ENCODE results near the gene FAR1. TPM values are rescaled to one million over a fixed set of nuclear protein-coding genes. Genes with fewer than 3 reads are reported as not detected.
"Not testable (repeated sequence)": the region's sequence is repeated elsewhere in the genome, so short reads cannot be mapped to it uniquely, and the experiment has no call there.

Gene FAR1
- total and polyA plus RNA-seq, 7 experiments from 2014 or later, result 6.9 to 53.7 (median 32.0) TPM

- H3K27ac ChIP-seq (ENCODE audit: low read depth, low read length); H3K36me3 ChIP-seq (ENCODE audit: control insufficient read depth in 2 of 3, insufficient read depth in 3 of 3, low read length in 3 of 3); H3K4me1 Mint-ChIP-seq; H3K4me1 ChIP-seq (ENCODE audit: control insufficient read depth in 2 of 2, insufficient read depth in 2 of 2, low read length in 2 of 2); H3K9me3 ChIP-seq (ENCODE audit: control insufficient read depth in 2 of 3, low read length in 3 of 3); H3K27me3 ChIP-seq (ENCODE audit: control insufficient read depth in 2 of 2, insufficient read depth in 2 of 2, low read length in 2 of 2); H3K4me3 Mint-ChIP-seq; H3K36me3 Mint-ChIP-seq; H3K4me3 ChIP-seq (ENCODE audit: low read length); ATAC-seq; intact Hi-C loops (cut with micrococcal nuclease); POLR2A ChIA-PET; H3K27ac Mint-ChIP-seq; DNase-seq: not testable (repeated sequence)
- CTCF ChIA-PET, result interaction anchor here (0.6 kb wide), 1 partner anchor 23 kb away, joined by 6 read pairs; no protein-coding TSS in a partner anchor
- peaks cover 0 to 17% (median 6%) of the 10 kb centered on the region in 11 donors for H3K9me3 Mint-ChIP-seq
- H3K27me3 Mint-ChIP-seq, result peaks cover 24 to 51% (median 36%) of the 10 kb centered on the region in 5 donors
These were observed 17.0 kb upstream of the FAR1 start for GRCh38 chr11:13651515-13651914.

DNA sequence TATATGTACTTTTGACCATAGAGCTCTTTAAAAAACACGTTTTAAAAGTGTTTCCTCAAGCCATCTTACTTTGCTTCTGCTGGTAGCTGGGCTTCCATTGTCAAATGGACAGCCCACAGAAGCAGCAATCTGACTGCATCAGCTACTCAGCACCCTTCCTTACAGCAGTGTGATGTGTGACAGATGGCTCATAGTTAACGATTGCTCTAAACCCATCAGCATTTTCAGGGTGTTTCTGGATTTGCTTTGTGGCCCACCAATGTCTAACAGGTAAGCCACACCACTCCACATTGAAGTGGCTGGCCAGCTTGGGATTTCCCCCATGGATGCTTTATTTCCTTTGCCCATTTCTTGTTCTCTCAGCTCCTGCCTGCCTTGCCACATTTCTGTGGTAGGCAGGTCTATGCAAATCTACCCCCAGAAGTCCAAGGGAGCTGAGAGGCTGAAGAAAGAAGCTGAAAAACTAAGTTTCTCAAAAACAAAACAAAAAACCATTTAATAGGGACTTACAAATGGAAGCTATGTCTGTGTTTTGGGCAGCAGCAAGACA is 7.3 kb upstream of the FAR1 start:
- no peak overlapping the region for H3K27ac Mint-ChIP-seq
- peaks cover 6 to 33% (median 22%) of the 10 kb centered on the region in 5 donors for H3K27me3 Mint-ChIP-seq
- Histone ChIP-seq H3K27me3 (ENCODE audit: control insufficient read depth in 2 of 2, insufficient read depth in 2 of 2, low read length in 2 of 2) (no peaks in the 10 kb centered on the region), H3K36me3 (ENCODE audit: control insufficient read depth in 2 of 3, insufficient read depth in 3 of 3, low read length in 3 of 3) (no peaks in the 10 kb centered on the region), H3K4me3 (ENCODE audit: low read length) (no peak overlapping the region), H3K4me1 (ENCODE audit: control insufficient read depth in 2 of 2, insufficient read depth in 2 of 2, low read length in 2 of 2) (no peaks in the 10 kb centered on the region), H3K27ac (ENCODE audit: low read depth, low read length) (no peak overlapping the region), H3K9me3 (ENCODE audit: control insufficient read depth in 2 of 3, low read length in 3 of 3) (peaks cover 0 to 16% (median 0%) of the 10 kb centered on the region in 3 experiments)
- DNase-seq, result no peak
- no peak for ATAC-seq
- H3K36me3 Mint-ChIP-seq, result peaks cover 0 to 10% (median 8%) of the 10 kb centered on the region in 5 donors
- POLR2A ChIA-PET, result interaction anchor here (0.6 kb wide), 1 partner anchor 15 kb away, joined by 3 read pairs; no protein-coding TSS in a partner anchor
- CTCF ChIA-PET, result no interaction called here
- H3K4me1 Mint-ChIP-seq, result no peaks in the 10 kb centered on the region
- H3K4me3 Mint-ChIP-seq, result no peak overlapping the region
- H3K9me3 Mint-ChIP-seq, result peaks cover 7 to 50% (median 26%) of the 10 kb centered on the region in 11 donors
- intact Hi-C loops (cut with micrococcal nuclease), result loop anchor here (10.0 kb wide), 4 partner anchors 264 to 1414 kb away; partner anchors contain the start of genes CALCB (in 1 of the 2) and SPON1 (in 1 of the 2)

DNA sequence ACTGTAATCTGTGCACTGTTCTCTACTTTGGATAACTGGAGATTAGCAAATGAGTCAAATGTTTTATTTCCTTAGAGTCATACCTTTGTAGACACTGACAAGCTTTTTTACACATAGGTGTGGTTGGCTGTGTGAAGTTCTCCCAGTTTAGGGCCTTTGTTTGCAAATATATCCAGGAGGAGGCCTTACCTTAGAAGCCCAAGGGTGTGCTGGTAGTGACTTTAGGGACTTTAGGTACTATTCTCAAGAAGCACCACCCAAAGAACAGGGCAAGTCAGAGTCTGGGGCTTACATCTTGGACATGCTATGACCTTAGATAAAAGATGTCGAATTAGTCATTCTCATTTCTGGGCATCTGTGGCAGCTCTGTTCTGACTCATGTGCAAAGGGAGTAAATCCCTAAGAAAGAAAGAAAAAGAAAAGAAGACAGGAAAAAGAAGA is 4.8 kb upstream of the FAR1 start:
- H3K27ac Mint-ChIP-seq, result no peak overlapping the region

DNA sequence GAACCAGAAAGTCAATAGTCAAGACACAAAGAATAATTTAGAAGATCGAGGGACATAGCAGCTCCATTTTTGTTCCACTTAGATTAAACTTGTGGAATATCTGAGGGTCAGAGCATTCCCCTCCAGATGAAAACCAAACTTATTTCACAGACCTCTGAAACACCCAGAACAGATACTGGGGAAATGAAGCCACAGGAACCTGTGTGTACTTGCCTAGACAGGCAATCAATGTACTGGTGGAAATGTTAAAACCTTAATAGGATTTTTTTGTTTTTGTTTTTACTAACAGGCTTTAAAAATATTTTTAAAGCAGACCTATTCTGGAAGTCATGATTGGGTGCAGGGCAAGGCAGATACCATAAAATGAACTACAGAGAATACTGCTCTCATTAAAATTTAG is 4.1 kb upstream of the FAR1 start:
- Histone ChIP-seq H3K36me3 (ENCODE audit: control insufficient read depth in 2 of 3, insufficient read depth in 3 of 3, low read length in 3 of 3) (no peaks in the 10 kb centered on the region), H3K9me3 (ENCODE audit: control insufficient read depth in 2 of 3, low read length in 3 of 3) (peaks cover 0 to 8% (median 0%) of the 10 kb centered on the region in 3 experiments), H3K4me3 (ENCODE audit: low read length) (no peak overlapping the region), H3K27me3 (ENCODE audit: control insufficient read depth in 2 of 2, insufficient read depth in 2 of 2, low read length in 2 of 2) (no peaks in the 10 kb centered on the region), H3K4me1 (ENCODE audit: control insufficient read depth in 2 of 2, insufficient read depth in 2 of 2, low read length in 2 of 2) (peaks cover 10 to 11% of the 10 kb centered on the region in 2 donors), H3K27ac (ENCODE audit: low read depth, low read length) (no peak overlapping the region)
- Mint-ChIP-seq H3K27ac (no peak overlapping the region), H3K27me3 (peaks cover 6 to 26% (median 16%) of the 10 kb centered on the region in 5 donors), H3K4me1 (peaks cover 4 to 15% (median 13%) of the 10 kb centered on the region in 7 donors), H3K9me3 (peaks cover 0 to 19% (median 9%) of the 10 kb centered on the region in 11 donors), H3K36me3 (peaks cover 0 to 10% (median 0%) of the 10 kb centered on the region in 5 donors), H3K4me3 (no peak overlapping the region)
- ChIA-PET POLR2A (no interaction called here), CTCF (no interaction called here)
- ATAC-seq, result no peak
- intact Hi-C loops (cut with micrococcal nuclease), result loop anchor here (10.0 kb wide), 4 partner anchors 260 to 1410 kb away; partner anchors contain the start of genes CALCB (in 1 of the 2) and SPON1 (in 1 of the 2)
- DNase-seq, result no peak

More for the DNA sequence above, 4.8 kb upstream of the FAR1 start:
- POLR2A ChIA-PET, result no interaction called here
- DNase-seq, result no peak
- intact Hi-C loops (cut with micrococcal nuclease), result loop anchor here (10.0 kb wide), 4 partner anchors 261 to 1411 kb away; partner anchors contain the start of genes CALCB (in 1 of the 2) and SPON1 (in 1 of the 2)
- Histone ChIP-seq H3K4me1 (ENCODE audit: control insufficient read depth in 2 of 2, insufficient read depth in 2 of 2, low read length in 2 of 2) (peaks cover 6 to 9% of the 10 kb centered on the region in 2 donors), H3K4me3 (ENCODE audit: low read length) (no peak overlapping the region), H3K27ac (ENCODE audit: low read depth, low read length) (no peak overlapping the region), H3K27me3 (ENCODE audit: control insufficient read depth in 2 of 2, insufficient read depth in 2 of 2, low read length in 2 of 2) (no peaks in the 10 kb centered on the region), H3K36me3 (ENCODE audit: control insufficient read depth in 2 of 3, insufficient read depth in 3 of 3, low read length in 3 of 3) (no peaks in the 10 kb centered on the region), H3K9me3 (ENCODE audit: control insufficient read depth in 2 of 3, low read length in 3 of 3) (peaks cover 0 to 15% (median 0%) of the 10 kb centered on the region in 3 experiments)
- CTCF ChIA-PET, result interaction anchor here (0.7 kb wide), 1 partner anchor 9 kb away, joined by 3 read pairs; no protein-coding TSS in a partner anchor
- peaks cover 0 to 11% (median 8%) of the 10 kb centered on the region in 7 donors for H3K4me1 Mint-ChIP-seq
- H3K4me3 Mint-ChIP-seq, result no peak overlapping the region
- H3K9me3 Mint-ChIP-seq, result peaks cover 5 to 26% (median 16%) of the 10 kb centered on the region in 11 donors
- ATAC-seq, result no peak
- peaks cover 0 to 10% (median 6%) of the 10 kb centered on the region in 5 donors for H3K36me3 Mint-ChIP-seq
- peaks cover 6 to 29% (median 17%) of the 10 kb centered on the region in 5 donors for H3K27me3 Mint-ChIP-seq

DNA sequence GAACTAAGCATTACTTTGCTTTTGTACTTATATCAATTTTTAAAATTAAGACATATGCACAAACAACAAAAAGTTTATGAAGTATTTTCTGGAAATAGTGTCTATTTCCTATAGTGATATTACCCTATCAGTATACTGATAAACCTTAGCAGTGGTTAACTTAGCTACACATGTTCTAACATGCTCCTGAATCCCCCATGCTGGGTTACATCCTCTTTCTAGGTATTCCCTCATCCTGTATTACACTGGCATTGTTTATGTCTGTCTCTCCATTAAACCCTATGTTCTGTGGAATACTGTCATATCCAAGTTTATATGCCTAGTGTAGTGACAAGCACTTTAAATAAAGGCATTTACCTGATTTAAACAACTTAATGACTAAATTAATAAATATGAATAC is 1.8 kb upstream of the FAR1 start:
- CTCF ChIA-PET, result no interaction called here
- no peak overlapping the region for H3K27ac Mint-ChIP-seq
- no peak overlapping the region for H3K4me3 Mint-ChIP-seq
- H3K27ac ChIP-seq (ENCODE audit: low read depth, low read length), result no peak overlapping the region
- H3K36me3 Mint-ChIP-seq, result peaks cover 0 to 8% (median 4%) of the 10 kb centered on the region in 5 donors
- POLR2A ChIA-PET, result no interaction called here
- peaks cover 6 to 26% (median 16%) of the 10 kb centered on the region in 5 donors for H3K27me3 Mint-ChIP-seq
- peaks cover 14 to 17% of the 10 kb centered on the region in 2 donors for H3K4me1 ChIP-seq (ENCODE audit: control insufficient read depth in 2 of 2, insufficient read depth in 2 of 2, low read length in 2 of 2)
- H3K4me3 ChIP-seq (ENCODE audit: low read length), result no peak overlapping the region
- DNase-seq (no peak), ATAC-seq (no peak)
- H3K27me3 ChIP-seq (ENCODE audit: control insufficient read depth in 2 of 2, insufficient read depth in 2 of 2, low read length in 2 of 2), result no peaks in the 10 kb centered on the region
- peaks cover 23 to 35% (median 32%) of the 10 kb centered on the region in 7 donors for H3K4me1 Mint-ChIP-seq
- H3K36me3 ChIP-seq (ENCODE audit: control insufficient read depth in 2 of 3, insufficient read depth in 3 of 3, low read length in 3 of 3), result no peaks in the 10 kb centered on the region
- H3K9me3 Mint-ChIP-seq, result peaks cover 0 to 3% (median 0%) of the 10 kb centered on the region in 11 donors
- no peaks in the 10 kb centered on the region for H3K9me3 ChIP-seq (ENCODE audit: control insufficient read depth in 2 of 3, low read length in 3 of 3)
- intact Hi-C loops (cut with micrococcal nuclease), result loop anchor here (2.0 to 10.0 kb wide), 9 partner anchors 180 to 1824 kb away; partner anchors contain the start of genes CALCB (in 1 of the 2), CYP2R1 (in 1 of the 2), SPON1 (in 1 of the 2) and USP47 (in 1 of the 2)

DNA sequence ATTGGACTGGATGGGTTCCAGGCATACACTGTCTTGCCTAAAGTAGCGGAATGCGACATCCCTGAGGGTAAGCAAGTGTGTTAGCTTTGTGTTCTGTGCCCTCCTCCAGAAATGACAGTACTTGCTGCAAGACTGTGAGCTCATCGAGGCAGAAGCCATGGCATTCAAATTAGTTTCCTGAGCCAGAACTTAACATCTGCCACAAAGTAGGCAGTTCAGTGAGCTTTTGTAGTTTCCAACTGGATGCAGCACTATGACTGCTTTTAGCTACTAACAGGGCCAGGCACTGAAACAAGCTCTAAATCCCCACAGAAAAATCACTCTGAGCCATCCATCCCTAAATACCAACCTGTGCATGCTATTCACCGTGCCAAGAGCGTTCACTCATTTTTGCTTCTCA is 1.2 kb upstream of the FAR1 start:
- H3K27me3 ChIP-seq (ENCODE audit: control insufficient read depth in 2 of 2, insufficient read depth in 2 of 2, low read length in 2 of 2), result no peaks in the 10 kb centered on the region
- DNase-seq (no peak), ATAC-seq (no peak)
- H3K4me1 ChIP-seq (ENCODE audit: control insufficient read depth in 2 of 2, insufficient read depth in 2 of 2, low read length in 2 of 2), result peaks cover 14 to 17% of the 10 kb centered on the region in 2 donors
- H3K4me3 ChIP-seq (ENCODE audit: low read length), result peak overlapping the region; percentile 90
- peaks cover 28 to 40% (median 36%) of the 10 kb centered on the region in 7 donors for H3K4me1 Mint-ChIP-seq
- peaks cover 0 to 3% (median 0%) of the 10 kb centered on the region in 11 donors for H3K9me3 Mint-ChIP-seq
- no peaks in the 10 kb centered on the region for H3K36me3 ChIP-seq (ENCODE audit: control insufficient read depth in 2 of 3, insufficient read depth in 3 of 3, low read length in 3 of 3)
- peaks cover 5 to 25% (median 14%) of the 10 kb centered on the region in 5 donors for H3K27me3 Mint-ChIP-seq
- peaks cover 0 to 12% (median 4%) of the 10 kb centered on the region in 5 donors for H3K36me3 Mint-ChIP-seq
- peak overlapping the region in 6 of 9 donors; percentile 15 to 75 (median 59) for H3K27ac Mint-ChIP-seq
- no peaks in the 10 kb centered on the region for H3K9me3 ChIP-seq (ENCODE audit: control insufficient read depth in 2 of 3, low read length in 3 of 3)
- POLR2A ChIA-PET, result no interaction called here
- CTCF ChIA-PET, result interaction anchor here (0.5 to 0.8 kb wide), 3 partner anchors 20 to 749 kb away, joined by 3 to 6 read pairs (median 3); no protein-coding TSS in a partner anchor
- intact Hi-C loops (cut with micrococcal nuclease), result loop anchor here (2.0 to 10.0 kb wide), 9 partner anchors 180 to 1825 kb away; partner anchors contain the start of genes CALCB (in 1 of the 2), CYP2R1 (in 1 of the 2), SPON1 (in 1 of the 2) and USP47 (in 1 of the 2)
- peak overlapping the region; percentile 70 to 94 (median 88) for H3K4me3 Mint-ChIP-seq
- H3K27ac ChIP-seq (ENCODE audit: low read depth, low read length), result no peak overlapping the region
